Psoas muscle (tissue), 8 donors: ENCODE measurements around the gene PSMG2. TPM values are rescaled to one million over a fixed set of nuclear protein-coding genes. Genes with fewer than 3 reads are reported as not detected.

ENCODE experiments used
- ATAC-seq, 4 donors: fragments of 200-7000 bp; cut with Tn5 transposase; one replicate each; pipeline ENCODE4 v1.9.1; 2020; ENCODE audit warnings: moderate library complexity in 3 of 4, mild to moderate bottlenecking in 2 of 4
- DNase-seq, 2 donors: peaks; one replicate each; pipeline ENCODE4 v3.0.0-alpha.2; 2020
- H3K27ac ChIP-seq: fragments of 200-600 bp; one replicate; pipeline ENCODE4 v1.8.0; 2022
- H3K27me3 ChIP-seq, 3 donors: fragments of 200-600 bp in 1 of 3; one replicate each; pipeline versions ENCODE4 v1.6.1 to v1.8.0; 2013 to 2022; ENCODE audit warnings: low read length in 2 of 3, mild to moderate bottlenecking in 2 of 3, moderate library complexity in 1 of 3; ENCODE audit not compliant: insufficient read depth in 3 of 3
- H3K36me3 ChIP-seq, 2 donors: fragments of 200-600 bp in 1 of 2; one replicate each; pipeline versions ENCODE4 v1.6.1 to v1.8.0; 2013 to 2022; ENCODE audit warnings: low read depth in 1 of 2, mild to moderate bottlenecking in 1 of 2, moderate library complexity in 1 of 2; ENCODE audit not compliant: insufficient read depth in 1 of 2
- H3K4me1 ChIP-seq: fragments of 200-600 bp; one replicate; pipeline ENCODE4 v1.8.0; 2022
- H3K4me3 ChIP-seq: fragments of 200-600 bp; one replicate; pipeline ENCODE4 v1.8.0; 2022; ENCODE audit warnings: mild to moderate bottlenecking
- H3K9me3 ChIP-seq: fragments of 200-600 bp; one replicate; pipeline ENCODE4 v1.8.0; 2022
- CTCF ChIP-seq: fragments of 200-600 bp; IDR thresholded peaks from one replicate; pipeline ENCODE4 v1.8.0; 2022; ENCODE audit warnings: antibody characterized with exemption
- WGBS, 3 donors: extraction: QIAGEN DNeasy Blood & Tissue Kit; methylation state at CpG; one replicate each; pipeline versions ENCODE4 v1.1.6 to v1.1.7; 2013; 5-methylcytosine and 5-hydroxymethylcytosine counted together
- intact Hi-C, 2 donors: fragments of 100-400 bp; cut with DNase I; formaldehyde crosslinking; loops; one replicate each; pipeline versions ENCODE4 v1.11.0 to v1.14.2; 2022
- polyA plus RNA-seq, 3 donors: library from polyadenylated mRNA; stranded (reverse); fragments of 200-250 nt; gene quantifications; one replicate each; pipeline ENCODE4 v1.2.3, GENCODE V29; 2013
- total RNA-seq, 4 donors: library from RNA; stranded (reverse); fragmentation: NEBNext Ultra II Directional in 2 of 4; extraction: Animal tissue kit (Norgen Biotek cat#: 25700) in 2 of 4; gene quantifications; one replicate each; pipeline versions ENCODE4 v1.2.1 to v1.2.4, GENCODE V29; 2021 to 2023
- donor health status: healthy with polysubstance abuse.
- donor health status: DM: no; HTN: no; CAD: no; lungs with moderate emphysema.
- donor health status: Bipolar disorder and iron deficiency.
- donor health status: healthy.
- donor health status: DM: yes; HTN: yes; CAD: no.
- donor health status: DM: no; HTN: no; CAD: no.
- donor health status: DM: no; HTN: no; CAD: no.
- donor health status: DM: yes; HTN: yes; CAD: no.

PSMG2 gene
- total and polyA plus RNA-seq, 7 donors: 32.9 to 67.7 (median 53.8) TPM

GRCh38 chr18:12657684-12658425 lies 45.0 kb upstream of the PSMG2 start, which contains the start of gene SPIRE1:
Gene SPIRE1 (minus strand): TSS chr18:12658107. CDS start chr18:12657866, 241 bp downstream.
- Histone ChIP-seq H3K4me1 (peaks cover 15% of the 10 kb centered on the region), H3K27ac (peak within 1 kb of the TSS; percentile 96), H3K9me3 (no peaks in the 10 kb centered on the region), H3K36me3 (no peaks in the 10 kb centered on the region), H3K27me3 (no peaks in the 10 kb centered on the region), H3K4me3 (peak within 1 kb of the TSS; percentile 93)
- DNase-seq: peak; percentile 76 to 86
- ATAC-seq: peak; percentile 81 to 88 (median 84)
- intact Hi-C loops: loop anchor here (2.0 to 5.0 kb wide), 2 partner anchors 106 to 265 kb away; no protein-coding TSS in a partner anchor
- no peak for TF ChIP-seq CTCF
- WGBS, 3 donors: 0 to 1% (median 1%) methylated on average over 73 to 112 of the region's 112 CpGs

- no peaks in the 10 kb centered on the region for H3K9me3 ChIP-seq
- H3K27me3 ChIP-seq: no peaks in the 10 kb centered on the region
- intact Hi-C loops: loop anchor here (2.0 to 5.0 kb wide), 2 partner anchors 106 to 266 kb away; no protein-coding TSS in a partner anchor
- 19 to 29% (median 21%) methylated on average over 40 to 42 of the region's 42 CpGs for WGBS, 3 donors
- ATAC-seq (peak in 3 of 4 donors; percentile 29 to 44 (median 31)), DNase-seq (peak in 1 of 2 donors; percentile 37)
- peak overlapping the region; percentile 93 for H3K4me3 ChIP-seq
- peak overlapping the region; percentile 96 for H3K27ac ChIP-seq
- peaks cover 10% of the 10 kb centered on the region for H3K4me1 ChIP-seq
- H3K36me3 ChIP-seq: no peaks in the 10 kb centered on the region
- no peak for TF ChIP-seq CTCF
Measured at GRCh38 chr18:12658426-12659138, 44.3 kb upstream of the PSMG2 start.

- DNase-seq (peak in 1 of 2 donors; percentile 17), ATAC-seq (peak; percentile 34 to 55 (median 50))
- peak; percentile 94 for TF ChIP-seq CTCF
- H3K9me3 ChIP-seq: no peaks in the 10 kb centered on the region
- H3K4me3 ChIP-seq: no peak overlapping the region
- no peaks in the 10 kb centered on the region for H3K27me3 ChIP-seq
- intact Hi-C loops: loop anchor here (2.0 to 5.0 kb wide), 2 partner anchors 108 to 267 kb away; no protein-coding TSS in a partner anchor
- peaks cover 10% of the 10 kb centered on the region for H3K4me1 ChIP-seq
- WGBS, 3 donors: 82 to 92% (median 92%) methylated on average over 9 of the region's 9 CpGs
- no peaks in the 10 kb centered on the region for H3K36me3 ChIP-seq
- no peak overlapping the region for H3K27ac ChIP-seq
Measured at GRCh38 chr18:12659904-12660605, 42.8 kb upstream of the PSMG2 start.

GRCh38 chr18:12668041-12668440 lies 34.8 kb upstream of the PSMG2 start:
- no peaks in the 10 kb centered on the region for H3K27me3 ChIP-seq
- TF ChIP-seq CTCF: no peak

More at GRCh38 chr18:12668041-12668440, 34.8 kb upstream of the PSMG2 start:
- ATAC-seq (no peak), DNase-seq (no peak)
- Histone ChIP-seq H3K27ac (no peak overlapping the region), H3K36me3 (peaks cover 0 to 13% of the 10 kb centered on the region in 2 donors), H3K4me1 (no peaks in the 10 kb centered on the region), H3K9me3 (no peaks in the 10 kb centered on the region), H3K4me3 (no peak overlapping the region)
- WGBS, 3 donors: 86 to 94% (median 89%) methylated on average over 5 of the region's 5 CpGs
- intact Hi-C loops: no loop called here
